HG03439 (cell line): ENCODE measurements around the gene SHISA3.
A peak's percentile ranks its signal among the peaks of the same experiment; 100 is the strongest.
"Not testable (repeated sequence)": the region's sequence is repeated elsewhere in the genome, so short reads cannot be mapped to it uniquely, and the experiment has no call there.

Source experiments
- ATAC-seq: cut with Tn5 transposase; IDR thresholded peaks from one replicate; pipeline ENCODE4 v1.9.1; 2021; ENCODE audit warnings: mild to moderate bottlenecking, moderate library complexity; ENCODE audit not compliant: unreplicated experiment

SHISA3 gene

DNA sequence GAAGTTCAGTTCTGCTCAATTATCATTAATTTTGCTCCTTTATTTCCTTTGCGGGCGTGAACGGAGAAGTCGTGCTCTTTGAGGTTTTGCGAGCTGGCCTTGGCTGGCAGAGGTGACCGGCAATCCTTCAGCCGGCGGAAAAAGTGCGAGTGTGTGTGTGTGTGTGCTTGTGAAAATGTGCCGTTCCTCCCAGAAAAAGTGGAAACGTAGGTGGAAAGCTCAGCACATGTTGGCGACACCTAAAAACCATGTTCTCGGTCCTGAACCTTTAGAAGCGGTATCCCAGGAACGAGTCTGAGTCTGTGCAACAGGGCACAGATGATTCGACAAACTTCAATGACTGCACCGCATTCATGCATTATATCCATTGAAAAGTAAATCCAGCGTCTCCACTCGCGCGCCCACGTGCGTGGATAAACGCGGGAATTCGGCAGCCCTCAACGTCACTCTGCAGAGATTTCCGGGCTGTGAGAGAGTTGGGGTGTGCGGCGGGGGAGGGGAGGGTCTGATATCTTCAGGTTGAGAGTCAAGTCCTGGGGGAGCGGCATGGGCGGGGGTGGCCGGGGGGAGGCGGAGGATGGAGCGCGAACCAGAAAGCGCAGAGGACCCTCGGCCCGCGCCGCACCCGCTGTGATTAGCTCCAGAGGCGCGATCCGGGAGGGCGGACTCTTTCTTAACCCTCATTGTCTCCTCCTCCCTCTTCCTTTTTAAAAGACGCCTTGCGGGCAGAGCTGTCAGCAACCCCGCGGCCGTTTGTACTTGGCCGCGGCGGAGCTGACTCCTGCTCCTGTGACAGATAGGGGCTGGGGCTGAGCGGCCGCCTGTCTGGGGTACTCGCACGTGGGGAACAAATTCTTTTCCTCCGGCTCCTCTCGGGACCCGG, at the start of gene SHISA3:
Gene SHISA3 (plus strand): TSS at position 737 of the 883 bp plus-strand sequence. CDS start 569 bp downstream, outside the sequence.
- ATAC-seq = peak; percentile 48

DNA sequence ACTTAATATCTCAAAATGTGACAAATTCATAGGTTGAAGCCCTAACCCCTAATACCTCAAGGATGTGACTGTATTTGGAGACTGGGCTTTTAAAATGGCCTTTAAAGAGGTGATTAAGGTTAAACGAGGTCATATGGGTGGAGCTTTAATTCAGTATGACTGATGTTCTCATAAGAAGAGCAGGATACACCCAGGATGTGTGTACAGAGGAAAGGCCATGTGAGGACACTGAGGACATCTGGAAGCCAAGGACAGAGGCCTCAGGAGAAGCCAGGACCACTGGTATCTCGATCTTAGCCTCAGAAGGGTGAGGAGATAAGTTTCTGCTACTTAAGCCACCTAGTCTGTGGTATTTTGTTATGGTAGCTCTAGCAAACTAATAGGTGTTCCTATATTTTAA, 49.0 kb upstream of the SHISA3 start:
- no peak for ATAC-seq

DNA sequence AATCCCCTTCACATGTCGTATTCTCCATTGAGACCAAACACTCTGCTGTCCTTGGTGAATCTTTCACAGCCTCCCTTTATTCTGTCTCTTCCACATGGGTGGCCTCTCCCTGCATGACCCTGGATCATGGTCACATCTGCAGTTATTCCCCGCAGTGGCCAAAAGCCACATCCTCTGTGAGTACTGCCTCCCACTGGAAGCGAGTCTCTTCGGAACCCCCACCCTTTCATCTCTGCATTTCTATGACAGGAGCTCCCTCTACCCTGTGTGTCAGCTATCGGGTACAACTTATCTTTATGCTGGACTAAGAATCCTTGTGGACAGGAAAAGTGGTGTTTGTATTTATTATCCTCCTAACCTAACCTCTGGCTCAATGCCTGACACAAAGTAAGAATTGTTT, 48.6 kb upstream of the SHISA3 start:
- no peak for ATAC-seq

DNA sequence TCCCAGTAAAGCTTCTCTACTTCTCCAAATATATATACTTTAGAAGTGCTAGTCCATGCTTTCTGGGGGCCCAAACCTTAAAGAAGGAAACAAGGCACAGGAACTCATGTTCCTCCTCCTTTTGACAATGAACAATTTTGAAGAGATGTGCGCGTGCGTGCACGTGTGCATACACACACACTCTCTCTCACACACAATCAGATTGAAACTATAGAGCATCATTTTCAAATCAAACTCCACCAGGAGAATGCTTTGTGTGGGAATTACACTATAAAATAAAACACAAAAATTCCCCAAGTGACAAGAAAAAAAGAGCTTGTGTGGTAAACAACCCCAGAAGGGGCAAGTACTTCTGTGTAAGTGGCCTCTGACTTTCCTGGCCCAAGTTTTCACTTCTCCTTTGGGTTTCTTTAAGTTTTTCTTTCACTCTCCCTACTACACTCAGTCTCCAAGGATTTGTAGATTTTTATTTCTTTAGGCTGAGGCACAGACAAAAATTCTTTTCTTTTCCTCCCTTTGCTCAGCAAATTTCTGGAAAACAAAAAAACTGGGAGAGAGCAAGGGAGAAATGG, 46.6 kb upstream of the SHISA3 start:
- ATAC-seq = no peak

DNA sequence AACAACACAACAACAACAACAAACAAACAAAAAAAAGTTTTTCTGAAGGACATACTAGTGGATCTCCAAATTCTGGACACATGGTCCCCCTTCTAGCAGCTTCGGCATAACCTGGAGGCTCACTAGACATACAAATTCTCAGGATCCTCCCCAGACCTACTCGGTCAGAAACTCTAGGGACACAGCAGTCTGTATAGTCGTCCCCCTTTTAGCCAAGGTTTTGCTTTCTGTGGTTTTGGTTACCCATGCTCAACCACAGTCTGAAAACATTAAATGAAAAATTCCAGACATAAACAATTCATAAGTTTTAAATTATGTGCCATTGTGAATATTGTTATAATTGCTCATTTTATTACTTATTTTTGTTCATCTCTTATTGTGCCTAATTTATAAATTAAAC, 45.2 kb upstream of the SHISA3 start:
- no peak for ATAC-seq

DNA sequence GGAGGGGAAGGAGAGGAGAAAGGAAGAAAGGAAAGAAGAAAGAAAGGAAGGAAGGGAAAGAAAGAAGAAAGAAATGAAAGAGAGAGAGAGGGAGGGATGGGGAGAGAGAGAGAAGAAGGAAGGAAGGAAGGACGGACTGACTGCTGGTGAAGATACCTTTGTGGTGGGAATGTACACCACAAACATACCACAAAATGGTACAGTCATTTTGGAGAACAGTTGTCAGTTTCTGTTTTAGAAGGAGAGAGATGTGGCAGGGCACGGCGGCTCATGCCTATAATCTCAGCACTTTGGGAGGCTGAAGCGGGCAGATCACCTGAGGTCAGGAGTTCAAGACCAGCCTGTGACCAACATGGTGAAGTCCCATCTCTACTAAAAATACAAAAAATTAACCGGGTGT, 40.0 kb upstream of the SHISA3 start:
- no peak for ATAC-seq

DNA sequence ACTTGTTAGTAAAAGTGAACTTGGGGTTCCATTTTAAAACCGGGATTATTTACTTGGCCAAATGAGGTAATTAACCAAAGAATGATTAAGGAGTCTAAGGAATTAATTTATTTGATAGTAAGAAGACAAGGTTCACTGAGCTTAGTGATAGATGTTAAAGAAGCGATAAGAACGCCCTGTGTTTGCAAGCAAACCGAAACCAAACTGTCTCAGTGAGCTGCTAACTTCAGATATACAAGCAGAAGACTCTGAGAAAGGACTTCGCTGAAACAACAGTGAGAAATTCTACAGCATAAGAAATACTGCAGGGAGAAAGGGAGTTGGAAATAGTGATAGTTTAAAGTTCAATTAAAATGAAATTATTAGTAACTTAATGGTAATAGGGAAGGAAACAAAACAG, 37.6 kb upstream of the SHISA3 start:
- no peak for ATAC-seq

DNA sequence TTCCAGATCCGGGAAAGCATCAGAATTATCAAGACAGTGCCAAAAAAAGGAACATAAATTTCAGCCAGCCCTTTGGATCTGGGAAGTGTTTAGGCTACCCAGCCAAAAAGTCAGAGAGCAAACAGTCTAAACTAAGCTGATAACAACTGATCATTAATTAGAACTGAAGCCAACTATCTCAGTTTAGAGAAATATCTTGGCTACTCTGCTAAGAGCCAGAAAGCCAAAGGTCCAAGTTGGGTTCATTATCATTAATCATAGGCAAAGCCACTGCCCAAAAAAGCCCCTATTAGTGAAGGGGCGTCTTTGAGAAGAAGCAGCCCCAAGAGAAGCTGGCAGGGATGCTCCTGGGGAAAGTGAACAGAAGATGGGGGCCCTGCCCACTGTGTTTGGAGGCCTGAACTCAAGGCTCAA, 37.0 kb upstream of the SHISA3 start:
- no peak for ATAC-seq

DNA sequence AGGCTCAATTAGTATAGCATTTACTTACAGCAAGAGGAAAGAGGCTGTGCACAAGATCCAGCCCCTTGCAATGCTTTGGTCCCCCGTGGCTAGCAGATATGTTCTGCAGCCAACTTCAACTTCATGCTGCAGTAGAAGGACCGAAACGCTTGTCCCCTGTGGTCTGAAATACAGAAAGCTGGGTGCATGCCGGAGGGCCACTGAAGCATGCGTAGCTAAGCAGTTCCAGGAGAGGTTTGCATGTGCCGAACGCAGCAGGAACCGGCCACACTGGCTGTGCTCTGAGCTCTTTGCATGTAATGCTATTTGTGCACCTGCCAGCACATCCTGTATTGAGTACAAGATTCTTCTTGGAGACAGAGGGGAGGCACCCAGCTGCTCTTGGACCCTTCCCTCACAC, 35.8 kb upstream of the SHISA3 start:
- no peak for ATAC-seq

DNA sequence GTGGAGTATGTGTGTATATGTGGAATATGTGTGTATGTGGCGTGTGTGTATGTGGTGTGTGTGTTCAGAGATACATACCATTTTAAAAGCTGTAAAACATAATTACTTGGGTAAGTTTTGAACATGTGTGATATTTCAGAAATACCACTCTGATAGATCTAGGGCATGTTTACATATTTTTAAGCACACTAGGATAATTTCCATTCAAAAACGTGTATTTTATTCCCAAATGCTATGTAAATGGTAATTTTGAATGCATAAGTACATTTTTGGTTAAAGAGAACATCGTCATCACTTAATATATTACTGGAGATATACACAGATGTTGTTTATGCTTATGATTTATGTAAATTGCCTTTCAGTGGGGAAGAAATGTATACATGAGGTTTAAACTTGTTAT, 34.7 kb upstream of the SHISA3 start:
- no peak for ATAC-seq

DNA sequence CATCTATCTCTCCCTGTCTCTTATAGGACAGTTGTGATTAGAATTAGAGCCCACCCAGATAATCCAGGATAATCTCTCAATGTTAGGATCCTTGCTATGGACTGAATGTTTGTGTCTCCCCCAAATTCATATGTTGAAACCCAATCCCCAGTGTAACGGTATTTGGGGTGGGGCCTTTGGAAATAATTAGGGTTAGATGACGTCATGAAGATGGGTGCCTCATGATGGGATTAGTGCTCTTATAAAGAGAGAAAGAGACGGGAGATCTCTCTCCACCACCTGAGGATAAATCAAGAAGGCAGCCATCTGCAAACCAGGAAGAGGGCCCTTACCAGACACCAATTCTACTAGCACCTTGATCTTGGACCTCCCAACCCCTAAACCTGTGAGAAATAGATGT, 33.7 kb upstream of the SHISA3 start:
- ATAC-seq = no peak

DNA sequence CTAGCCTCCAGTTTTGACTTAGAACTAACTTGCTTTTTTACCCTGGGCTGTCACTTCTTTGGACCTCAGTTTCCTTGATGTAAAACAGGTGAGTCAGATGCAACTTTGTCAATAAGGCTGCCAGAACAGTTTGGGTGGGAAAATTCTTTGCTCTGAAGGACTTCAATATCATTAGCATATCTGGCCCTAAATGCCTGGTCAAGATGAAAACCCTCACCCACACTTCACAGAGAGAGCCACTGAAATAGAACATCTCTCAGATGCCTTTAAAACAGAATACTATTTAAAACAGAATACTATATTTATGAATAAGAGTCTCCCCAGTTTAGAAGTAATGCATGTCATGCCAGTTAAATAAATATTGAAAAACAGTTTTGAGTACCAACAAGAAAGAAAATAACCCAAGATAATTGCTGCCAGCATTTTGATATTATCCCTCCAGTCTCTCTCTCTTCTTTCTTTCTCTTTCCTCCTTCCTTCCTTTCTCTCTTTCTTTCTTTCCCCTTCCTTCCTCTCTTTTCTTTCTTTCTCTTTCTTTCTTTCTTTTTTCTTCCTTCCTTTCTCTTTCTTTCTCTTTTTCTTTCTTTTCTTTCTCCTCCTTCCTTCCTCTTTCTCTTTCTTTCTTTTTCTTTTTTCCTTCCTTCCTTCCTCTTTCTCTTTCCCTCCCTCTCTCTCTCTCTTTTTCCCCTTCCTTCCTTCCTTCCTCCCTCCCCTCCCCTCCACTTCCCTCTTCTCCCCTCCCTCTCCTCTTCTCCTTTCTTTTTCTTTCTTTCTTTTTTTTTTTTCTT, 32.8 kb upstream of the SHISA3 start:
- no peak for ATAC-seq

DNA sequence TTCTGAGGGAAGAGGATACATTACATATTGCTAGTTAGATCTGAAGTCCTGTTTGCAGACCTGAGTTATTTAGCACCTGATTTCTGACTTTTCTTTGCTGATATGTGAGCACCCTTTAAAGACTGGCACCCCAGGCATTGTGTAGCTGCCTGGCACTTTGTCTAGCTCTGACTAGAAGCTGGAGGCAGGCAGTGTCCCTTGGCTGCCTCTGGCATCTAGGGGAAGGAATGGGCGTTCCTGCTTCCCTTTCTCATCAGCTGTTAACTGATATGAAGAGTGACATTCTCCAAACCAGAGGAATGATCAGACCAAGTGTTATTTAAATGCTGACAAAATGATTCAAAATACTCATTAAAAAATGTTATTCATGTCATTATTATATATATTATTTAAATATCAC, 30.3 kb upstream of the SHISA3 start:
- no peak for ATAC-seq

DNA sequence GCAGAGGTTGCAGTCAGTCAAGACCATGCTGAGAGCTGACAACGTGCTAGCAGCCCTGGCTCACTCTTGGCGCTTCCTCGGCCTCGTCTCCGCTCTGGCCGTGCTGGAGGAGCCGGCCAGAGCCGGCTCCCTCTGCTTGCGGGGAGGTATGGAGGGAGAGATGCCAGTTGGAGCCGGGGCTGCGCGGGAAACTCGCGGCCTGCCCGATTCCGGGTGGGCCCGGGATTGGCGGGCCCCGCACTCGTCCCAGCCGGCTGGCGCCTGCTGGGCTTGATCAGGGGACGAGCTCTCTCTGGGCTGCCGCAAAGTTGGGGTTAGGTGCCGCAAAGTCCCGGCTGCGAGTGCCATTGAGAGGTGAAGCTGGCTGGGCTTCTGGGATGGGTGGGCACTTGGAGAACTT, 27.8 kb upstream of the SHISA3 start:
- no peak for ATAC-seq

DNA sequence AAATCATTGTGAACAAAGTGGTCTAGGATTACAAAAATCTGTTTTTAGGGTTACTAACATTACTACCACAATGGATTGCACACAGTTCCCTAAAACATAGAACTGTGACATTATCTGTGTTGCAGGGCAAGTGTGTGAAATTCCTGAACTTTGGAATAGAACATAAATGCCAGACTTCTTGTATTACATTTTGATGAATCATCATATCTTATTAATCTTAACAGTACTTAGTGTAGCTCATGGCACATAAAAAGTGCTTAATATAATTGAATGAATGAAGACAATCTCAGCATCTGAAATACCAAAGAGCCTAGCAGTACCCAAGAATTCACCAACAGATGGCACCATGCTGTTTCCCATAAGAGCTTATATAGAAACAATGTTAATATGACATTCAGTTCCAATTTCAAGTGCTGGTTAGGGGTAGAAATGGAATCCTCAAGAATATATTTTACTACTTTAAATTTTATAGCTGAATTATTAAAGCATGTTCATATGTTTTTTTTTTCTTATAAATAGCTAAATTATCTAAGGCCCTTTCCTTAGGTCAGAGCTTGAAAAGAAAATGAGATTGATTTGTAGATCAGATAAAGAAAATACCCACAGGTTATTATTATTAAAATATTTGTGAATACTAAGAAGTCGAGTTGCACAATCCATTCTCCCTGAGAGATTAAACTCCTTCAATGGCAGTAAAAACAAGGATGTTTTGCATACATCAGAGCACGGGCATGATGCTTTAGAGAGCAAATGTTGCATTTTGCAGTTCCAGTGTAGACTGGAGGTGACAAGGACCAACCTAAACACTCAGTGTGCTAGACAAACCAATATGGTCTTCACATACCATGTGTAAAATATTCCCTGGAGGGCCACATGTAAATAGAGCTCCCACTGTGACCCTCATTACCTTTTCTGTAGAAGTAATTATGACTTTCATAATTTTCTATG, 25.7 kb upstream of the SHISA3 start:
- ATAC-seq = no peak

DNA sequence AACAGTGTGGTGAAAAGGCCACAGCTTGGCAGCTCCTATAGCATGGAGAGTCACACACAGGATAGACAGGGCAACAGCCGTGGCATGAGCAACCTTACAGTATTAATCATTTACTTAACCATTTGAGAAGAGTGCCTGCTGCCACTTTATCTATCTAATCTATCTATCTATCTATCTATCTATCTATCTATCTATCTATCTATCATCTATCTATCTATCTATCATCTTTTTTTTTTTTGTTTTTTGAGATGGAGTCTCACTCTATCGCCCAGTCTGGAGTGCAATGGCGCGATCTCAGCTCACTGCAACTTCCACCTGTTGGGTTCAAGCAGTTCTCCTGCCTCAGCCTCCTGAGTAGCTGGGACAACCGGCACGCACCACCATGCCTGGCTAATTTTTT, 25.0 kb upstream of the SHISA3 start:
- ATAC-seq = not testable (repeated sequence)

DNA sequence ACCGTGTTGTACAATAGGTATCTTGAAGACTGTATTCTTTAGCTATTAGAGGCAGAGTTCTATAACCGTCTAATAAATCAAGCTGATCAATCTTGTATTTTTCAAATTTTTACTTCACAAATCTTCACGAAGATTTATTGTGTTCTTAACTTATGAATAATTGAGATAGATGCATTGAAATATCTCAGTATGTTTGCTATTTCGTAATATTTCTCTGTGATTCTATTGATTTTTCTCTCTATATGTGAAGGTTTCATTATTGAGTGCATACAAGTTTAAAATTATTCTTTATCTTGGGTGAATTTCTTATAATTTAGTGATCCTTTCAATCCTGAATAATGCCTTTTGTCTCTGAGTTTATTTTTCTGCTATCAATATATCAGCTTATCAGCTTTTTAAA, 19.8 kb upstream of the SHISA3 start:
- no peak for ATAC-seq

DNA sequence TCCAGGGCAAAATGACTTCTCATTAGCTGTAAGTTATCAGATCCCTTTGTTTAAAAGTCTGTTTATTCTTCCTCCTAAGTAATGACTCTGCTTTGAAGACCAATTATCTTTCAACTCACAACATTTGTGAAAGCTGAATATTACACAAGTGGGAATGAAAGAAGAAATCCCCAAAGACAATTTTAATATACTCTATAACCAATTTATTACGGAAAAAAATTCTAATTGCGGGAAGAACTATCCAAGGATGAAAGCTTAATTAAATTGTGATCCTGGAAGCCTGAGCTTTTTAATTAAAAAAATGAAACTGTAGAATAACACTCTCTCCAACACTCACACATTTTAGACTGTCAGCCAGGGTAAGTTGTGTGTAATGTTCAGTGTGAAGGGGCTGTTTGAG, 15.6 kb upstream of the SHISA3 start:
- no peak for ATAC-seq

DNA sequence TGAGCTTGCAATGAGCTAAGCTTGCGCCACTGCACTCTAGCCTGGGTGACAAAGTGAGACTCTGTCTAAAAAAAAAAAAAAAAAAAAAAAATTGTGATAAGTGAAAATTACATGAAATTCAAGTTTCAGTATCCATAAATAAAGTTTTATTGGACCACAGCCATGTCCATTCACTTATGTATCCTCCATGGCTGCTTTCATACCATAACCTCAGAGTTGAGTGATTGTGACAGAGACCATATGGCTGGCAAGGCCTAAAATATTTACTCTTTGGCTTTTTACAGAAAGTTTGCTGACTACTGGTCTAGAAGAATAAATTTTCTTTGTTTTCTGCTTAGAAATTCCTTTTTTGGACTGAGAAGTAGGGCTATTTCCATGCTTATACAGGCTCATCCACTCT, 11.8 kb upstream of the SHISA3 start:
- ATAC-seq = no peak

DNA sequence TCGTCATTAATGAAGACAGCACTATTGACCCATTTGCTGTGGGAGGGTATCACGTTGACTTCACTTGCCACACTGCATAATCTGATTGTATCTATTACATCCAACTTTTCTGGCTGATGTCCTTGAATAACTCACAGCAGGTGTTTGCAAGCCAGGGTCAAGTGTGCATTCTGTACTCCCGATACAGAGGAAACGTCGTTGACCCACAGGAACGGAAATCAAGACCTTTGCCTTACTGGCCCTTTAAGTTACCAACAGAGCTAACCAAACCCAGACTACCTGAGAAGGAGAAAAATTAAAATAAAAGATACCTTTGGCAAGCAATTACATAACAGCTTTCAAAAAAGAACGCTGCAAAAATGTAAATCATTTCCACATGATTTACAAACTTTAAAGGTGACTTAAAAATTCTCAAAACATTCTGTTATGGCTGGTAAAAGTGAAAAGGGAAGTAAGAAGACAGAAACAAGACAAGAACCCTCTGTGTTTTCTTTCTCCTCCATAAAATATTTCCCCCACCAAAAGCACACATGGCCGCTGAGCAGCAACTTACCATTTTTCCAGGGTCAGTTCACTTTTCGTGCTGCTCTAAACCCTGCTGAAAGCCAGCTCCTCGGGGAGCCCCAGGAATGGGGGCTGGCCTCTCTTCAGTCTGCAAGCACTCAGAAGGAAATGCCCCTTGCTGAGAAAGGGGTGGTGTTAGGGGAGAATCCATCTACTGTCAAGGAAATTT, 6.5 kb upstream of the SHISA3 start:
- no peak for ATAC-seq
